Lower leg skin (tissue), 3 donors: ENCODE measurements around the gene COMMD1.

ENCODE experiments used
- POLR2A ChIP-seq, 2 donors: fragments of 450-650 bp; IDR thresholded peaks; one replicate each; pipeline ENCODE4 v1.6.1; 2016 to 2017; ENCODE audit warnings: antibody characterized with exemption in 2 of 2, mild to moderate bottlenecking in 1 of 2, moderate library complexity in 1 of 2
- TF ChIP-seq, protein P1 (sequence below), 3 donors: fragments of 450-650 bp; IDR thresholded peaks; one replicate each; pipeline ENCODE4 v1.5.1; 2016; ENCODE audit warnings: antibody characterized with exemption in 3 of 3, mild to moderate bottlenecking in 3 of 3, moderate library complexity in 2 of 3

DNA sequence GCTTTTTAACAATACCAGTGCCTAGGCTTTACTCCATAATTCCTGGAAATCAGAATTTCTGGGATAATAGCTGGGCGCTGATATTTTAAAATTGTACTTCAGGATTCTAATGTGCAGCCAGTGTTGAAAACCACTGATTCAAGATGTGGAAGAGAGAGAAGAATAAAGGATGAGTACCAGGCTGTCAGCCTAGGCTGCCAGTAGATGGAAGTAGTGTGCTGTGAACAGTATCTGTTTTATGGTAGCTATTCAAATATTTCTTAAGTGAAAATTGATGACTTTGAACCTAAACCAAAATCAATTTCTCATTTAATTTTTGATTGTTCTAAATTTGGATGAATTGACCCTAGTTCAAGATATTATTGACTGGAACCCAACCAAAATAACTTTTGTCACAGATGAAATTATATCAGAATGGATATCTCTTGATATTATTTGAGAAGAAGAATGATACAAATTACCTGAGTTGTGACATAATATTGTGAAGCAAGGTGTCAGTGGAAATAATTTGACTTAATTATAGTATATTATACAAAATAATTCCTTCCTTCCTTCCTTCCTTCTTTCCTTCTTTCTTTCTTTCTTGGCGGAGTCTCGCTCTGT is 88.0 kb downstream of the COMMD1 start:
- TF ChIP-seq, protein P1, sequence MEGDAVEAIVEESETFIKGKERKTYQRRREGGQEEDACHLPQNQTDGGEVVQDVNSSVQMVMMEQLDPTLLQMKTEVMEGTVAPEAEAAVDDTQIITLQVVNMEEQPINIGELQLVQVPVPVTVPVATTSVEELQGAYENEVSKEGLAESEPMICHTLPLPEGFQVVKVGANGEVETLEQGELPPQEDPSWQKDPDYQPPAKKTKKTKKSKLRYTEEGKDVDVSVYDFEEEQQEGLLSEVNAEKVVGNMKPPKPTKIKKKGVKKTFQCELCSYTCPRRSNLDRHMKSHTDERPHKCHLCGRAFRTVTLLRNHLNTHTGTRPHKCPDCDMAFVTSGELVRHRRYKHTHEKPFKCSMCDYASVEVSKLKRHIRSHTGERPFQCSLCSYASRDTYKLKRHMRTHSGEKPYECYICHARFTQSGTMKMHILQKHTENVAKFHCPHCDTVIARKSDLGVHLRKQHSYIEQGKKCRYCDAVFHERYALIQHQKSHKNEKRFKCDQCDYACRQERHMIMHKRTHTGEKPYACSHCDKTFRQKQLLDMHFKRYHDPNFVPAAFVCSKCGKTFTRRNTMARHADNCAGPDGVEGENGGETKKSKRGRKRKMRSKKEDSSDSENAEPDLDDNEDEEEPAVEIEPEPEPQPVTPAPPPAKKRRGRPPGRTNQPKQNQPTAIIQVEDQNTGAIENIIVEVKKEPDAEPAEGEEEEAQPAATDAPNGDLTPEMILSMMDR (IDR thresholded peaks at IDR 0.05), result no peak
- TF ChIP-seq POLR2A (IDR thresholded peaks at IDR 0.05), result no peak
